ENCODE measurements around the gene N4BP3. TPM values are rescaled to one million over a fixed set of nuclear protein-coding genes. Genes with fewer than 3 reads are reported as not detected.

The N4BP3 gene
- total RNA-seq, 4 donors from 2014 or later, result 7.6 to 14.0 (median 11.7) TPM

GRCh38 chr5:178150977-178151734 lies 37.8 kb downstream of the N4BP3 start:
- DNase-seq (ENCODE audit: low spot score in 2 of 2), result no peak
- peaks cover 55% of the 10 kb centered on the region for H3K36me3 ChIP-seq
- TF ChIP-seq POLR2A (IDR thresholded peaks at IDR 0.05), result no peak
- TF ChIP-seq EP300 (IDR thresholded peaks at IDR 0.05), result no peak
- H3K27ac ChIP-seq, result no peak overlapping the region
- peaks cover 29% of the 10 kb centered on the region for H3K4me1 ChIP-seq
- H3K9me3 ChIP-seq, result no peaks in the 10 kb centered on the region
- H3K27me3 ChIP-seq, result no peaks in the 10 kb centered on the region
- 60% methylated on average over 11 of the region's 11 CpGs for WGBS
- no peak overlapping the region for H3K4me3 ChIP-seq

- H3K4me1 ChIP-seq, result peaks cover 28% of the 10 kb centered on the region
- peak overlapping the region; percentile 80 for H3K4me3 ChIP-seq
- DNase-seq (ENCODE audit: low spot score in 2 of 2), result no peak
- H3K27ac ChIP-seq, result peak overlapping the region; percentile 59
- H3K27me3 ChIP-seq, result no peaks in the 10 kb centered on the region
- H3K36me3 ChIP-seq, result peaks cover 39% of the 10 kb centered on the region
- 49% methylated on average over 31 of the region's 31 CpGs for WGBS
- H3K9me3 ChIP-seq, result no peaks in the 10 kb centered on the region
- TF ChIP-seq CTCF (IDR thresholded peaks at IDR 0.05) (no peak), POLR2AphosphoS5 (IDR thresholded peaks at IDR 0.05) (no peak), POLR2A (IDR thresholded peaks at IDR 0.05) (no peak), EP300 (IDR thresholded peaks at IDR 0.05) (no peak)
Measured at GRCh38 chr5:178152491-178153444, 39.4 kb downstream of the N4BP3 start.

DNA sequence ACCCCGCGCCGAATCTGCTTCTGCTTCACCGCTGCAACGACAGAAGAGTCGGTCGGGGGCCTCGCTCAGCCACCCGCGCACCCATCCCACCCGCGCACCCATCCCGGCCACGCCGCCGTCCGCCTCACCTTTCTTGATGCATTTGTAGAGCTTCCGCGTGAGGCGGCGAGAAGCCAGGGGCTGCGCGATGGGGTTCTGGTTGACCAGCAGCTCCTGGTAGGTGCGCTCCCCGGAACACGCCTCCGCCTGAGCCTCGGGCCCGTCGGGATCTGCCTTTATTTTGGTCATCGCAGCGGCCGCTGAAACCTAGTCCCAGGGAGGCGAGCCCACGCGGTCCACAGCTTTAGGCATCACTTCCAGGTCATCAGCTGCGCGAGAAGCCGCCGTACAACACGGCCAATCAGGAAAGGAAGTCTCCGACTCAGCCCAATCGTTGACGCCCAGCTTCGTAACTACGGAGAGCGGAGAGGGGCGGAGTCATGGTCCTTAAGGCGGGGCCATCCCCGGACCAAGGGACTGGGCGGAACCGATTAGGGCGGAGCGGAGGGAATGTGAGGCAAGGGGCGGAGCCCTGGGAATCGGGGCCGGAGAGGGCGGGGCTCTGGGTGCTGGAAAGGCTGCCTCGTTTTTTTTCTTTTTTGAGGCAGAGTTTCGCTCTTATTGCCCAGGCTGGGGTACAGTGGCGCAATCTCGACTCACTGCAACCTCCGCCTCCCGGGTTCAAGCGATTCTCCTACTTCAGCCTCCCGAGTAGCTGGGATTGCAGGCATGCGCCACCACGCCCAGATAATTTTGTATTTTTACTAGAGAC lies 40.4 kb downstream of the N4BP3 start, which contains the start of gene NHP2:
TSS of gene NHP2 (minus strand) at position 356 of the 811 bp plus-strand sequence. CDS start at position 288, 68 bp downstream.
- Histone ChIP-seq H3K4me3 (peak within 1 kb of the TSS; percentile 80), H3K9me3 (no peaks in the 10 kb centered on the region), H3K4me1 (peaks cover 28% of the 10 kb centered on the region), H3K27ac (peak within 1 kb of the TSS; percentile 59), H3K27me3 (no peaks in the 10 kb centered on the region), H3K36me3 (peaks cover 30% of the 10 kb centered on the region)
- peak; percentile 99 for DNase-seq (ENCODE audit: low spot score in 2 of 2)
- TF ChIP-seq EP300 (IDR thresholded peaks at IDR 0.05) (peak; percentile 49), CTCF (IDR thresholded peaks at IDR 0.05) (no peak), POLR2AphosphoS5 (IDR thresholded peaks at IDR 0.05) (peak in 2 of 3 donors; percentile 88 to 89), POLR2A (IDR thresholded peaks at IDR 0.05) (no peak)
- WGBS, result 3% methylated on average over 68 of the region's 68 CpGs

DNA sequence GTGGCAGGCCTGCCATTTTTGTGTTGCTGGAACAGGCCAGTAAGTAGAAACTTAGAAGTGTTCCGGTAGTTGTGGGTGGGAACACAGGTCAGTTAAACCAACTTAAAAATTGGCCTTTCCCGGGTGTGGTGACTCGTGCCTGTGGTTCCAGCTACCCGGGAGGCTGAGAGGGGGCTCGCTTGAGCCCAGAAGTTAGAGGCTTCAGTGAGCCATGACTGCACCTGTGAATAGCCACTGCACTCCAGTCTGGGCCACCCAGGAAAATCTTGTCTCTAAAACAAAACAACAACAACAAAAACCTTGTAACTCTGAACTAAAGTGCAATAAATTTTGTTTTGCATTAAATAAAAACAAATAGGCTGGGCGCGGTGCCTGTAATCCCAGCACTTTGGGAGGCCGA lies 41.7 kb downstream of the N4BP3 start:
- Histone ChIP-seq H3K9me3 (no peaks in the 10 kb centered on the region), H3K4me1 (peaks cover 28% of the 10 kb centered on the region), H3K36me3 (peaks cover 16% of the 10 kb centered on the region), H3K27ac (no peak overlapping the region), H3K4me3 (no peak overlapping the region), H3K27me3 (no peaks in the 10 kb centered on the region)
- 80% methylated on average over 8 of the region's 8 CpGs for WGBS
- TF ChIP-seq CTCF (IDR thresholded peaks at IDR 0.05), result no peak
- TF ChIP-seq EP300 (IDR thresholded peaks at IDR 0.05), result no peak
- no peak for TF ChIP-seq POLR2AphosphoS5 (IDR thresholded peaks at IDR 0.05)
- no peak for TF ChIP-seq POLR2A (IDR thresholded peaks at IDR 0.05)
- DNase-seq (ENCODE audit: low spot score in 2 of 2), result no peak

GRCh38 chr5:178160176-178160575 lies 46.8 kb downstream of the N4BP3 start:
- Histone ChIP-seq H3K27me3 (peaks cover 23% of the 10 kb centered on the region), H3K36me3 (no peaks in the 10 kb centered on the region), H3K4me1 (peaks cover 9% of the 10 kb centered on the region), H3K4me3 (no peak overlapping the region), H3K9me3 (no peaks in the 10 kb centered on the region), H3K27ac (no peak overlapping the region)
- DNase-seq (ENCODE audit: low spot score in 2 of 2), result no peak
- no peak for TF ChIP-seq POLR2A (IDR thresholded peaks at IDR 0.05)
- no peak for TF ChIP-seq EP300 (IDR thresholded peaks at IDR 0.05)
- TF ChIP-seq CTCF (IDR thresholded peaks at IDR 0.05), result no peak
- TF ChIP-seq POLR2AphosphoS5 (IDR thresholded peaks at IDR 0.05), result no peak
- WGBS, result 82% methylated on average over 5 of the region's 5 CpGs

Measured in suprapubic skin (tissue), 4 donors.